GM21786 (cell line): ENCODE results near the gene PKD2L2.
"Not testable (repeated sequence)": the region's sequence is repeated elsewhere in the genome, so short reads cannot be mapped to it uniquely, and the experiment has no call there.

Experiments used
- ATAC-seq: cut with Tn5 transposase; IDR thresholded peaks from one replicate; pipeline ENCODE4 v1.9.1; 2021; ENCODE audit not compliant: unreplicated experiment

Gene PKD2L2

GRCh38 chr5:137887831-137888230 lies 1.4 kb upstream of the PKD2L2 start:
- ATAC-seq = no peak

- no peak for ATAC-seq
These were observed 793 bp upstream of the PKD2L2 start for GRCh38 chr5:137888466-137888862.

- no peak for ATAC-seq
These were observed 1.6 kb downstream of the PKD2L2 start for GRCh38 chr5:137890845-137891244.

GRCh38 chr5:137891849-137892248 lies 2.6 kb downstream of the PKD2L2 start:
- ATAC-seq = no peak

- no peak for ATAC-seq
These were observed 5.3 kb downstream of the PKD2L2 start for GRCh38 chr5:137894586-137894985.

GRCh38 chr5:137896560-137896959 lies 7.3 kb downstream of the PKD2L2 start:
- ATAC-seq = no peak

GRCh38 chr5:137899493-137899892 lies 10.2 kb downstream of the PKD2L2 start:
- no peak for ATAC-seq

GRCh38 chr5:137901011-137901817 lies 12.0 kb downstream of the PKD2L2 start:
- ATAC-seq = no peak

GRCh38 chr5:137902408-137903133 lies 13.3 kb downstream of the PKD2L2 start:
- no peak for ATAC-seq

- ATAC-seq = no peak
These were observed 25.5 kb downstream of the PKD2L2 start for GRCh38 chr5:137914758-137915157.

- ATAC-seq = no peak
These were observed 27.7 kb downstream of the PKD2L2 start for GRCh38 chr5:137916923-137917322.

GRCh38 chr5:137921931-137922330 lies 32.7 kb downstream of the PKD2L2 start:
- ATAC-seq = no peak

- no peak for ATAC-seq
These were observed 34.6 kb downstream of the PKD2L2 start for GRCh38 chr5:137923856-137924255.

GRCh38 chr5:137932800-137933199 lies 43.5 kb downstream of the PKD2L2 start:
- no peak for ATAC-seq

- ATAC-seq = no peak
These were observed 44.2 kb downstream of the PKD2L2 start for GRCh38 chr5:137933491-137933911.

- peak; percentile 43 for ATAC-seq
These were observed 45.9 kb downstream of the PKD2L2 start for GRCh38 chr5:137935190-137935589.

- no peak for ATAC-seq
These were observed 46.4 kb downstream of the PKD2L2 start for GRCh38 chr5:137935694-137936093.

GRCh38 chr5:137937994-137938750 lies 48.9 kb downstream of the PKD2L2 start:
- ATAC-seq = no peak

- ATAC-seq = no peak
These were observed 49.5 kb downstream of the PKD2L2 start for GRCh38 chr5:137938751-137939143.

- ATAC-seq = no peak
These were observed 50.1 kb downstream of the PKD2L2 start for GRCh38 chr5:137939331-137939730.

GRCh38 chr5:137944280-137944679 lies 55.0 kb downstream of the PKD2L2 start:
- ATAC-seq = not testable (repeated sequence)

- ATAC-seq = no peak
These were observed 56.6 kb downstream of the PKD2L2 start for GRCh38 chr5:137945825-137946224.
